H9 (cell line): ENCODE results near the gene AP1B1. TPM values are rescaled to one million over a fixed set of nuclear protein-coding genes. Genes with fewer than 3 reads are reported as not detected.

Experiments used
- DNase-seq: peaks from one replicate; pipeline ENCODE4 v3.0.0-alpha.2; 2017
- H2AFZ ChIP-seq: one replicate; pipeline ENCODE4 v1.6.1; 2013; ENCODE audit warnings: mild to moderate bottlenecking, low read length, control low read depth, moderate library complexity
- H2AK5ac ChIP-seq: 2 replicates; pipeline ENCODE4 v1.6.1; 2013; ENCODE audit warnings: low read length, control low read depth, mixed read lengths; ENCODE audit not compliant: insufficient read length
- H2BK120ac ChIP-seq: one replicate; pipeline ENCODE4 v1.6.1; 2013; ENCODE audit warnings: low read depth, mild to moderate bottlenecking, low read length, control low read depth, inconsistent platforms; ENCODE audit not compliant: poor library complexity, severe bottlenecking
- H2BK12ac ChIP-seq: 2 replicates; pipeline ENCODE4 v1.6.1; 2013; ENCODE audit warnings: low read length, control low read depth, mixed read lengths, low read depth; ENCODE audit not compliant: insufficient read length
- H2BK15ac ChIP-seq: 2 replicates; pipeline ENCODE4 v1.6.1; 2013; ENCODE audit warnings: low read depth, low read length, control low read depth
- H2BK20ac ChIP-seq: one replicate; pipeline ENCODE4 v1.6.1; 2013; ENCODE audit warnings: low read depth, mild to moderate bottlenecking, low read length, control low read depth, inconsistent platforms; ENCODE audit not compliant: poor library complexity, severe bottlenecking
- H2BK5ac ChIP-seq: 2 replicates; pipeline ENCODE4 v1.6.1; 2013; ENCODE audit warnings: low read length, control low read depth, mixed read lengths; ENCODE audit not compliant: insufficient read length
- H3K14ac ChIP-seq: 2 replicates; pipeline ENCODE4 v1.6.1; 2013; ENCODE audit warnings: low read length, control low read depth; ENCODE audit not compliant: insufficient read depth
- H3K18ac ChIP-seq: 2 replicates; pipeline ENCODE4 v1.6.1; 2013; ENCODE audit warnings: low read depth, mild to moderate bottlenecking, mixed read lengths, low read length, control low read depth; ENCODE audit not compliant: insufficient read length
- H3K23ac ChIP-seq: 2 replicates; pipeline ENCODE4 v1.6.1; 2013; ENCODE audit warnings: low read length, control low read depth, mixed read lengths, low read depth; ENCODE audit not compliant: insufficient read length
- H3K23me2 ChIP-seq: 2 replicates; pipeline ENCODE4 v1.6.1; 2013; ENCODE audit warnings: low read depth, mild to moderate bottlenecking, mixed read lengths, low read length, control low read depth; ENCODE audit not compliant: insufficient read length, poor library complexity, severe bottlenecking
- H3K27ac ChIP-seq: 2 replicates; pipeline ENCODE4 v1.5.1; 2013; ENCODE audit warnings: low read length, control low read depth, mixed read lengths, low read depth; ENCODE audit not compliant: insufficient read length
- H3K27me3 ChIP-seq: 2 replicates; pipeline ENCODE4 v1.6.1; 2013; ENCODE audit warnings: low read length, control low read depth, inconsistent platforms; ENCODE audit not compliant: insufficient read depth
- H3K4ac ChIP-seq: 2 replicates; pipeline ENCODE4 v1.6.1; 2013; ENCODE audit warnings: low read depth, mild to moderate bottlenecking, control low read depth, inconsistent platforms, low read length, moderate library complexity
- H3K4me1 ChIP-seq: 2 replicates; pipeline ENCODE4 v1.6.1; 2013; ENCODE audit warnings: low read length, control low read depth, inconsistent platforms; ENCODE audit not compliant: insufficient read depth
- H3K4me2 ChIP-seq: 2 replicates; pipeline ENCODE4 v1.6.1; 2013; ENCODE audit warnings: low read length, control low read depth, mixed read lengths; ENCODE audit not compliant: insufficient read length, insufficient read depth
- H3K56ac ChIP-seq: 2 replicates; pipeline ENCODE4 v1.6.1; 2013; ENCODE audit warnings: low read depth, mild to moderate bottlenecking, mixed read lengths, low read length, control low read depth; ENCODE audit not compliant: insufficient read length
- H3K79me1 ChIP-seq: 2 replicates; pipeline ENCODE4 v1.6.1; 2013; ENCODE audit warnings: low read depth, mild to moderate bottlenecking, moderate library complexity, low read length, control low read depth, inconsistent platforms; ENCODE audit not compliant: insufficient read depth, poor library complexity, severe bottlenecking
- H3K79me2 ChIP-seq: 2 replicates; pipeline ENCODE4 v1.6.1; 2013; ENCODE audit warnings: low read length, control low read depth, inconsistent platforms; ENCODE audit not compliant: insufficient read depth
- H3K9ac ChIP-seq: 2 replicates; pipeline ENCODE4 v1.6.1; 2013; ENCODE audit warnings: low read length, control low read depth, mixed read lengths; ENCODE audit not compliant: insufficient read length; ENCODE audit errors: extremely low read depth
- H3K9me3 ChIP-seq: one replicate; pipeline ENCODE4 v1.6.1; 2013; ENCODE audit warnings: low read depth, low read length, inconsistent platforms; ENCODE audit not compliant: control insufficient read depth
- H3T11ph ChIP-seq: one replicate; pipeline ENCODE4 v1.6.1; 2013; ENCODE audit warnings: mild to moderate bottlenecking, low read length, control low read depth, inconsistent platforms
- H4K20me1 ChIP-seq: one replicate; pipeline ENCODE4 v1.6.1; 2013; ENCODE audit not compliant: control insufficient read depth, insufficient read length, insufficient read depth
- H4K5ac ChIP-seq: 2 replicates; pipeline ENCODE4 v1.6.1; 2013; ENCODE audit warnings: low read depth, mild to moderate bottlenecking, mixed read lengths, low read length, control low read depth; ENCODE audit not compliant: insufficient read length
- H4K8ac ChIP-seq: replicated peaks from 2 replicates; pipeline ENCODE4 v1.6.1; 2013; ENCODE audit warnings: low read length, control low read depth, mixed read lengths, low read depth; ENCODE audit not compliant: insufficient read length
- H4K91ac ChIP-seq: 2 replicates; pipeline ENCODE4 v1.6.1; 2013; ENCODE audit warnings: low read depth, mild to moderate bottlenecking, moderate library complexity, mixed read lengths, low read length, control low read depth; ENCODE audit not compliant: insufficient read length
- H3K27ac Mint-ChIP-seq, 3 experiments: 2 replicates in 2 of 3; 3 replicates in 1 of 3; pipeline ENCODE4 v1.8.0; 2020 to 2021; ENCODE audit warnings: mixed read lengths in 3 of 3, mild to moderate bottlenecking in 1 of 3, moderate library complexity in 1 of 3
- H3K27me3 Mint-ChIP-seq: 2 replicates; pipeline ENCODE4 v1.8.0; 2021; ENCODE audit warnings: low read depth, mild to moderate bottlenecking, moderate library complexity, mixed read lengths
- H3K36me3 Mint-ChIP-seq, 3 experiments: 2 replicates in 2 of 3; 3 replicates in 1 of 3; pipeline ENCODE4 v1.8.0; 2020 to 2021; ENCODE audit warnings: low read depth in 3 of 3, mixed read lengths in 3 of 3; ENCODE audit not compliant: insufficient read depth in 1 of 3
- H3K4me1 Mint-ChIP-seq, 2 experiments: 2 replicates each; pipeline ENCODE4 v1.8.0; 2020; ENCODE audit warnings: mixed read lengths in 2 of 2
- H3K4me3 Mint-ChIP-seq, 2 experiments: 2 replicates in 1 of 2; 3 replicates in 1 of 2; pipeline ENCODE4 v1.8.0; 2020 to 2021; ENCODE audit warnings: mild to moderate bottlenecking in 2 of 2, mixed read lengths in 2 of 2, moderate library complexity in 1 of 2
- H3K9me3 Mint-ChIP-seq, 2 experiments: 2 replicates in 1 of 2; 3 replicates in 1 of 2; pipeline ENCODE4 v1.8.0; 2020; ENCODE audit warnings: mild to moderate bottlenecking in 2 of 2, mixed read lengths in 2 of 2, moderate library complexity in 1 of 2
- WGBS: extraction: QIAGEN DNeasy Blood & Tissue Kit; methylation state at CpG from one replicate; pipeline ENCODE4 v1.1.7; 2013; ENCODE audit warnings: missing lambda C conversion rate, low lambda C conversion rate, mixed read lengths; ENCODE audit not compliant: insufficient read length; ENCODE audit errors: extremely low coverage; 5-methylcytosine and 5-hydroxymethylcytosine counted together
- total RNA-seq: library from RNA; stranded (reverse); gene quantifications from 2 replicates; pipeline ENCODE4 v1.2.1, GENCODE V29; 2021
- TF ChIP-seq, protein P1 (sequence below): fragments of 200-600 bp; sonication (generic); conservative IDR thresholded peaks from 3 replicates; pipeline ENCODE4 v1.8.0; 2021; ENCODE audit warnings: antibody characterized with exemption, mild to moderate bottlenecking

The AP1B1 gene
- total RNA-seq, 1 experiment from 2014 or later, result 64.0 TPM

DNA sequence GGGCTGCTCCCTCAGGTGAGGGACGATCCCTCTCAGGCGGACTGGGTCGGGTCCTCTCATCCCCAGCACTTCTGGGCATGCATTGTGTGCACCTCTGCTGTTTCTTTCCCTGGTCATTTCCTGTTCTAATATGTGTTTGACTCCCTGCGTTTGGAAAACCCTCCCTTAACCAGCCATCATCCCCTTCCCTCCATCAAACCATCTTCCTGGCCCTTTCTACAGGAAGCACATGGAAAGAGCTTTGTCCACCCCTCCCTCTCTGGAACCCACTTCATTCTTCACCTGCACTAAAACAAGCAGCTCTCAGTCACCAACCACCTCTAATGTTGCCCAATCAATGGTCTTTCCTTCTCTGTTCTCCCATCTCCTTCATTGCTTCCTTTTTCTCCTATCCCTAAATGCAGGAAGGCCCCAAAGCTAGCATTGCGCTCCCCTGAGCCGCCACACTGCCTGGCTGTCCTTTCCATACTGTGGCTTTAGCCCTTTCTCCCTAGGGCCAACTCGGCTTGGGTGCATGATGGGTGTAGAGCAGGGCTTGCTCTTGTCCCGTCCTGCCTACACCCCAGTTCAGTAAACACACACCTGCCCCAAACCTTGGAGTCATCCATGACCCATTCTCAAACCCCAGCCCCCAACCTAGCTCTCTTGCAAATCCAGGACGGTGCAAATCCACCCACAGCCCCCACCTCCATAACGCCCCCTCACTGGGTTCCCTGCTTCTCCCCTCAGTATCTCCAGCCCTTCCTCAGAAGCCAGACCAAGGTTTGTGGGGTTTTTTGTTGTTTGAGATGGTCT is 87.4 kb downstream of the AP1B1 start:
- no peak overlapping the region for H3K4me3 Mint-ChIP-seq
- no peaks in the 10 kb centered on the region for H3K79me1 ChIP-seq
- no peak overlapping the region for H3K27ac ChIP-seq

More for the DNA sequence above, 87.4 kb downstream of the AP1B1 start:
- Histone ChIP-seq H3K4me1 (no peaks in the 10 kb centered on the region), H3K23ac (no peak overlapping the region), H3K9ac (no peak overlapping the region), H4K8ac (no peak overlapping the region), H3K23me2 (peaks cover 2% of the 10 kb centered on the region), H3K79me2 (no peaks in the 10 kb centered on the region), H2BK12ac (no peak overlapping the region), H3K27me3 (no peaks in the 10 kb centered on the region), H2AK5ac (no peak overlapping the region), H3K4me2 (no peak overlapping the region), H2BK20ac (no peak overlapping the region), H4K91ac (no peak overlapping the region), H3T11ph (no peak overlapping the region), H4K5ac (no peak overlapping the region), H3K18ac (no peak overlapping the region), H2AFZ (no peak overlapping the region), H3K14ac (no peak overlapping the region; the same call in 1 of the 2 replicates), H3K4ac (no peak overlapping the region), H2BK120ac (no peak overlapping the region), H2BK15ac (no peak overlapping the region), H2BK5ac (no peak overlapping the region), H4K20me1 (no peaks in the 10 kb centered on the region), H3K9me3 (no peaks in the 10 kb centered on the region), H3K56ac (no peak overlapping the region)
- Mint-ChIP-seq H3K4me1 (peaks cover 17 to 18% of the 10 kb centered on the region in 2 experiments), H3K36me3 (peaks cover 35 to 55% (median 39%) of the 10 kb centered on the region in 3 experiments; a peak in 6 of 7 replicates), H3K27ac (peak overlapping the region in 2 of 3 experiments; percentile 30 to 86; a peak in 4 of 7 replicates), H3K27me3 (peaks cover 2% of the 10 kb centered on the region), H3K9me3 (peaks cover 0 to 3% of the 10 kb centered on the region in 2 experiments; a peak in 2 of 5 replicates)
- TF ChIP-seq, protein P1, sequence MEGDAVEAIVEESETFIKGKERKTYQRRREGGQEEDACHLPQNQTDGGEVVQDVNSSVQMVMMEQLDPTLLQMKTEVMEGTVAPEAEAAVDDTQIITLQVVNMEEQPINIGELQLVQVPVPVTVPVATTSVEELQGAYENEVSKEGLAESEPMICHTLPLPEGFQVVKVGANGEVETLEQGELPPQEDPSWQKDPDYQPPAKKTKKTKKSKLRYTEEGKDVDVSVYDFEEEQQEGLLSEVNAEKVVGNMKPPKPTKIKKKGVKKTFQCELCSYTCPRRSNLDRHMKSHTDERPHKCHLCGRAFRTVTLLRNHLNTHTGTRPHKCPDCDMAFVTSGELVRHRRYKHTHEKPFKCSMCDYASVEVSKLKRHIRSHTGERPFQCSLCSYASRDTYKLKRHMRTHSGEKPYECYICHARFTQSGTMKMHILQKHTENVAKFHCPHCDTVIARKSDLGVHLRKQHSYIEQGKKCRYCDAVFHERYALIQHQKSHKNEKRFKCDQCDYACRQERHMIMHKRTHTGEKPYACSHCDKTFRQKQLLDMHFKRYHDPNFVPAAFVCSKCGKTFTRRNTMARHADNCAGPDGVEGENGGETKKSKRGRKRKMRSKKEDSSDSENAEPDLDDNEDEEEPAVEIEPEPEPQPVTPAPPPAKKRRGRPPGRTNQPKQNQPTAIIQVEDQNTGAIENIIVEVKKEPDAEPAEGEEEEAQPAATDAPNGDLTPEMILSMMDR, result no peak
- no peak for DNase-seq
- WGBS, result no CpG with 5 or more reads among the region's 10 CpGs
